Measurements from ENCODE around the gene RIPOR3. TPM values are rescaled to one million over a fixed set of nuclear protein-coding genes. Genes with fewer than 3 reads are reported as not detected.

Gene RIPOR3
- polyA plus RNA-seq, 1 of the 3 experiments (the other 2 are of a cell fraction), result 1.2 TPM

DNA sequence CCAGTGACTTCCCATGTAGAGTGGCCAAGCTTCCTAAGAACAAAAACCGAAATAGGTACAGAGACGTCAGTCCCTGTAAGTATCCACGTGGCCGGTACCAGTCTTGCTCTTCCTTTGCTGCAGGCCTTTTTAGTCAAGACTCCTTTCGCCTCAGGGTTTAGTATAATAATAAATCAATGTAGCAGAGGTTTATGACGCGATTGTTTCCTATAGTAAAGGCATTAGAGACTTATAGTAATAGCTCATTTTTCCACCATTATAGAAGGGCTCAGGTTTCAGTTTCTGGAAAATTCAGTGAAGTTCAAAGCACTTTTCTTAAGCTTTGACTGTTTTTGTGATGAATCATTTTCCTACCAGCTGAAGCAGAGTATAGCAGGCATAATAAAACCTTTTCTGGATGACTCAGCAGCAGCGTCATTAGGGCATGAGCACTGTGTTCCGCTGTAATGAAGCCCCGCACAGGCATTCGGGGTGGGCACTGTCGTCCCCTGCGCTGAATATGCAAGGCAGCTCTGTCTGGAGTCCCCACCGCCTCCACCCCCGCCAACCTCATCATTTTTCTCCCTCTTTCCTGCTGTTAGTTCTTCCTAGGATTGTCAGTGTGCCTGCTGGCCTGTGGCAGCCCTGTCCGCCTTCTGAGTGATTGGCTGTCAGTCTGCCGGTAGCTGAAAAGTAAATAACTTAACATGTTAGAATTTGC lies 129.8 kb downstream of the RIPOR3 start (continued):
- TF ChIP-seq, protein P1, sequence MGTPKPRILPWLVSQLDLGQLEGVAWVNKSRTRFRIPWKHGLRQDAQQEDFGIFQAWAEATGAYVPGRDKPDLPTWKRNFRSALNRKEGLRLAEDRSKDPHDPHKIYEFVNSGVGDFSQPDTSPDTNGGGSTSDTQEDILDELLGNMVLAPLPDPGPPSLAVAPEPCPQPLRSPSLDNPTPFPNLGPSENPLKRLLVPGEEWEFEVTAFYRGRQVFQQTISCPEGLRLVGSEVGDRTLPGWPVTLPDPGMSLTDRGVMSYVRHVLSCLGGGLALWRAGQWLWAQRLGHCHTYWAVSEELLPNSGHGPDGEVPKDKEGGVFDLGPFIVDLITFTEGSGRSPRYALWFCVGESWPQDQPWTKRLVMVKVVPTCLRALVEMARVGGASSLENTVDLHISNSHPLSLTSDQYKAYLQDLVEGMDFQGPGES (IDR thresholded peaks at IDR 0.05; ENCODE audit: low read depth, low read length), result no peak
- TF ChIP-seq RFX5 (IDR thresholded peaks at IDR 0.05; ENCODE audit: low read length), result no peak
- TF ChIP-seq TAF1 (IDR thresholded peaks at IDR 0.05; ENCODE audit: borderline replicate concordance, low read depth, low read length), result no peak

DNA sequence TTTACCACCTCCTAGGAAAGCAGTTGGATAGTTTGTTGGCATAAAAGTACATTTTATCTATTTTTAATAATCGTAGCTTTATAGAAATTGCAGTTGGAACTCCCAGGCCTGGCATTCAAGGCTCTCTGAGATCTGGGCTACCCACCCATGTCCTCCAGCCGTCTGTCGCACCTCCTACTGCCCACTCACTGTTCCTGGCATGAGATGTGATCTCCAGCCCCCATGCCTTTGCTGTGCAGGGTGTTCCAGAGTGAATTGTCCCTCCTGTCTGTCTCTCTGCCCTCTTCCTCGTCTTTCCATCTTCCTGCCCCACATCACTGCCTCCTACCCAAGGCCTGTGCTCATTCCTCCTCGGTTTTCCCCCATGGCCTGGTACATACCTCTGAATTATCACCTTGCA lies 130.5 kb downstream of the RIPOR3 start:
- H3F3A ChIP-seq (replicated peaks; ENCODE audit: insufficient read depth), result peaks cover 24% of the 10 kb centered on the region
- peak overlapping the region; percentile 62 to 95; a peak in 3 of 4 replicates for H3K27ac ChIP-seq (ENCODE audit: low read depth in 2 of 2, low read length in 1 of 2)
- H3K9ac ChIP-seq, result peak overlapping the region; percentile 32; the same call in 1 of the 2 replicates
- H3K27me3 ChIP-seq (ENCODE audit: insufficient read depth), result no peaks in the 10 kb centered on the region
- CTCF ChIA-PET, result interaction anchor here (3.9 kb wide), 1 partner anchor 18 kb away, joined by 21 read pairs; no protein-coding TSS in a partner anchor
- peak overlapping the region; percentile 59 for H3K4me2 ChIP-seq
- TF ChIP-seq, protein P2, sequence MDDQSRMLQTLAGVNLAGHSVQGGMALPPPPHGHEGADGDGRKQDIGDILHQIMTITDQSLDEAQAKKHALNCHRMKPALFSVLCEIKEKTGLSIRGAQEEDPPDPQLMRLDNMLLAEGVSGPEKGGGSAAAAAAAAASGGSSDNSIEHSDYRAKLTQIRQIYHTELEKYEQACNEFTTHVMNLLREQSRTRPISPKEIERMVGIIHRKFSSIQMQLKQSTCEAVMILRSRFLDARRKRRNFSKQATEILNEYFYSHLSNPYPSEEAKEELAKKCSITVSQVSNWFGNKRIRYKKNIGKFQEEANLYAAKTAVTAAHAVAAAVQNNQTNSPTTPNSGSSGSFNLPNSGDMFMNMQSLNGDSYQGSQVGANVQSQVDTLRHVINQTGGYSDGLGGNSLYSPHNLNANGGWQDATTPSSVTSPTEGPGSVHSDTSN (IDR thresholded peaks at IDR 0.05), result no peak
- TF ChIP-seq, protein P3, sequence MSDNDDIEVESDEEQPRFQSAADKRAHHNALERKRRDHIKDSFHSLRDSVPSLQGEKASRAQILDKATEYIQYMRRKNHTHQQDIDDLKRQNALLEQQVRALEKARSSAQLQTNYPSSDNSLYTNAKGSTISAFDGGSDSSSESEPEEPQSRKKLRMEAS (IDR thresholded peaks at IDR 0.05; ENCODE audit: low read depth), result no peak
- TF ChIP-seq TCF12 (IDR thresholded peaks at IDR 0.05) (no peak), TAF1 (IDR thresholded peaks at IDR 0.05; ENCODE audit: borderline replicate concordance, low read depth, low read length) (no peak), ELF1 (IDR thresholded peaks at IDR 0.05) (no peak), TEAD4 (IDR thresholded peaks at IDR 0.05; ENCODE audit: borderline replicate concordance, insufficient read depth) (no peak), RCOR1 (IDR thresholded peaks at IDR 0.05; ENCODE audit: low read length) (no peak), MXI1 (IDR thresholded peaks at IDR 0.05; ENCODE audit: low read depth, low read length) (no peak), JUND (IDR thresholded peaks at IDR 0.05) (no peak), FOXJ3 (CRISPR knock-in tag; IDR thresholded peaks at IDR 0.05) (no peak), SMC3 (IDR thresholded peaks at IDR 0.05; ENCODE audit: low read depth, low read length) (no peak), YY1 (IDR thresholded peaks at IDR 0.05; ENCODE audit: low read depth) (no peak), MEF2A (IDR thresholded peaks at IDR 0.05; ENCODE audit: borderline replicate concordance, low read depth) (no peak)
- TF ChIP-seq, protein P4, sequence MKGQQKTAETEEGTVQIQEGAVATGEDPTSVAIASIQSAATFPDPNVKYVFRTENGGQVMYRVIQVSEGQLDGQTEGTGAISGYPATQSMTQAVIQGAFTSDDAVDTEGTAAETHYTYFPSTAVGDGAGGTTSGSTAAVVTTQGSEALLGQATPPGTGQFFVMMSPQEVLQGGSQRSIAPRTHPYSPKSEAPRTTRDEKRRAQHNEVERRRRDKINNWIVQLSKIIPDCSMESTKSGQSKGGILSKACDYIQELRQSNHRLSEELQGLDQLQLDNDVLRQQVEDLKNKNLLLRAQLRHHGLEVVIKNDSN (IDR thresholded peaks at IDR 0.05; ENCODE audit: borderline replicate concordance, low read depth), result no peak
- TF ChIP-seq, protein P5, sequence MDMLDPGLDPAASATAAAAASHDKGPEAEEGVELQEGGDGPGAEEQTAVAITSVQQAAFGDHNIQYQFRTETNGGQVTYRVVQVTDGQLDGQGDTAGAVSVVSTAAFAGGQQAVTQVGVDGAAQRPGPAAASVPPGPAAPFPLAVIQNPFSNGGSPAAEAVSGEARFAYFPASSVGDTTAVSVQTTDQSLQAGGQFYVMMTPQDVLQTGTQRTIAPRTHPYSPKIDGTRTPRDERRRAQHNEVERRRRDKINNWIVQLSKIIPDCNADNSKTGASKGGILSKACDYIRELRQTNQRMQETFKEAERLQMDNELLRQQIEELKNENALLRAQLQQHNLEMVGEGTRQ (IDR thresholded peaks at IDR 0.05; ENCODE audit: borderline replicate concordance, low read depth, low read length), result no peak
- TF ChIP-seq, protein P6, sequence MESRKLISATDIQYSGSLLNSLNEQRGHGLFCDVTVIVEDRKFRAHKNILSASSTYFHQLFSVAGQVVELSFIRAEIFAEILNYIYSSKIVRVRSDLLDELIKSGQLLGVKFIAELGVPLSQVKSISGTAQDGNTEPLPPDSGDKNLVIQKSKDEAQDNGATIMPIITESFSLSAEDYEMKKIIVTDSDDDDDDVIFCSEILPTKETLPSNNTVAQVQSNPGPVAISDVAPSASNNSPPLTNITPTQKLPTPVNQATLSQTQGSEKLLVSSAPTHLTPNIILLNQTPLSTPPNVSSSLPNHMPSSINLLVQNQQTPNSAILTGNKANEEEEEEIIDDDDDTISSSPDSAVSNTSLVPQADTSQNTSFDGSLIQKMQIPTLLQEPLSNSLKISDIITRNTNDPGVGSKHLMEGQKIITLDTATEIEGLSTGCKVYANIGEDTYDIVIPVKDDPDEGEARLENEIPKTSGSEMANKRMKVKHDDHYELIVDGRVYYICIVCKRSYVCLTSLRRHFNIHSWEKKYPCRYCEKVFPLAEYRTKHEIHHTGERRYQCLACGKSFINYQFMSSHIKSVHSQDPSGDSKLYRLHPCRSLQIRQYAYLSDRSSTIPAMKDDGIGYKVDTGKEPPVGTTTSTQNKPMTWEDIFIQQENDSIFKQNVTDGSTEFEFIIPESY (IDR thresholded peaks at IDR 0.05; ENCODE audit: borderline replicate concordance, low read depth), result no peak
- TF ChIP-seq, protein P1 (IDR thresholded peaks at IDR 0.05; ENCODE audit: low read depth, low read length), result no peak
- no peaks in the 10 kb centered on the region for H4K20me1 ChIP-seq (ENCODE audit: insufficient read depth)
- H3K4me1 ChIP-seq (ENCODE audit: control insufficient read depth in 1 of 2, insufficient read depth in 2 of 2, low read depth in 1 of 2, low read length in 1 of 2), result peaks cover 23 to 29% of the 10 kb centered on the region in 2 experiments; a peak in 3 of 4 replicates
- POLR2A ChIA-PET, result no interaction called here
- H3K79me2 ChIP-seq (ENCODE audit: insufficient read depth), result peaks cover 71% of the 10 kb centered on the region
- H3K9me3 ChIP-seq, result no peaks in the 10 kb centered on the region
- H3K9me2 ChIP-seq, result no peaks in the 10 kb centered on the region
- H3K4me3 ChIP-seq (ENCODE audit: low read depth in 2 of 2, low read length in 1 of 2), result no peak overlapping the region
- DNase-seq, result no peak
- H3K36me3 ChIP-seq (replicated peaks in 1 of 2; ENCODE audit: control insufficient read depth in 1 of 2, insufficient read depth in 2 of 2, low read length in 1 of 2), result peaks cover 21 to 22% of the 10 kb centered on the region in 2 experiments
- H2AFZ ChIP-seq (ENCODE audit: low read depth), result no peak overlapping the region
- WGBS (ENCODE audit: low lambda C conversion rate), result 85% methylated on average over 5 of the region's 5 CpGs

All from SK-N-SH (cell line).